Kidney (tissue), 14 donors: ENCODE data around the gene MEF2A. TPM values are rescaled to one million over a fixed set of nuclear protein-coding genes. Genes with fewer than 3 reads are reported as not detected.

ENCODE experiments used
- DNase-seq, 5 donors: peaks; one replicate each; pipeline ENCODE4 v3.0.0-alpha.2; 2013 to 2020
- FAIRE-seq: peaks from 2 replicates; lab custom pipeline; 2012; peaks lifted over from hg19 to GRCh38; lab: Jason Lieb, UNC
- H3K27ac ChIP-seq, 2 donors: one replicate each; pipeline ENCODE4 v1.7.0; 2013; ENCODE audit warnings: low read depth in 2 of 2, low read length in 2 of 2, inconsistent platforms in 1 of 2
- H3K27me3 ChIP-seq: one replicate; pipeline ENCODE4 v1.7.1; 2013; ENCODE audit warnings: low read length, inconsistent platforms; ENCODE audit not compliant: control insufficient read depth, insufficient read depth
- H3K36me3 ChIP-seq, 3 donors: one replicate each; pipeline versions ENCODE4 v1.7.0 to v1.7.1; 2013; ENCODE audit warnings: low read length in 3 of 3, control low read depth in 1 of 3, inconsistent platforms in 1 of 3; ENCODE audit not compliant: insufficient read depth in 3 of 3, control insufficient read depth in 2 of 3
- H3K4me1 ChIP-seq, 3 donors: one replicate each; pipeline versions ENCODE4 v1.7.0 to v1.7.1; 2013; ENCODE audit warnings: low read length in 3 of 3, inconsistent platforms in 1 of 3, low read depth in 1 of 3; ENCODE audit not compliant: control insufficient read depth in 2 of 3, insufficient read depth in 2 of 3
- H3K4me3 ChIP-seq, 3 donors: one replicate each; pipeline versions ENCODE4 v1.7.0 to v1.8.1; 2013; ENCODE audit warnings: low read length in 3 of 3, control low read depth in 1 of 3, inconsistent platforms in 1 of 3
- H3K9ac ChIP-seq, 3 donors: one replicate each; pipeline versions ENCODE4 v1.7.0 to v1.7.1; 2013; ENCODE audit warnings: low read length in 3 of 3, control low read depth in 1 of 3, inconsistent platforms in 1 of 3
- H3K9me3 ChIP-seq, 3 donors: one replicate each; pipeline versions ENCODE4 v1.7.0 to v1.7.1; 2013; ENCODE audit warnings: low read length in 3 of 3, control low read depth in 1 of 3, inconsistent platforms in 1 of 3; ENCODE audit not compliant: control insufficient read depth in 2 of 3, insufficient read depth in 1 of 3
- intact Hi-C: fragments of 100-400 bp; cut with DNase I; formaldehyde crosslinking; loops from one replicate; pipeline ENCODE4 v1.11.1; 2022
- polyA plus RNA-seq: library from polyadenylated mRNA; stranded (reverse); fragments of 350-450 nt; fragmentation: Illumina TruSeq; extraction: RNeasy Lipid Tissue Mini Kit (QIAGEN cat#74804); gene quantifications from one replicate; pipeline ENCODE4 v1.2.3, GENCODE V29; 2014; ENCODE audit warnings: low read depth, low replicate concordance; ENCODE audit not compliant: insufficient read depth
- total RNA-seq: library from RNA; stranded (reverse); fragmentation: NEBNext Ultra II Directional; extraction: Animal tissue kit (Norgen Biotek cat#: 25700); gene quantifications from one replicate; pipeline ENCODE4 v1.2.1, GENCODE V29; 2021
- TF ChIP-seq, protein P1 (sequence below): IDR thresholded peaks from 3 replicates; pipeline ENCODE4 v1.5.1; 2012; ENCODE audit warnings: mild to moderate bottlenecking, moderate library complexity, borderline replicate concordance; ENCODE audit not compliant: insufficient read depth; ENCODE audit errors: extremely low read depth
- donor health status: control.
- donor health status: control.
- donor health status: control.
- donor health status: control.
- donor health status: control.
- donor health status: DM: yes; HTN: yes; CAD: no.
- donor health status: Normal renal cell carcinoma (clear cell type).

MEF2A gene
- total and polyA plus RNA-seq, 2 donors from 2014 or later: 20.8 to 82.2 TPM

DNA sequence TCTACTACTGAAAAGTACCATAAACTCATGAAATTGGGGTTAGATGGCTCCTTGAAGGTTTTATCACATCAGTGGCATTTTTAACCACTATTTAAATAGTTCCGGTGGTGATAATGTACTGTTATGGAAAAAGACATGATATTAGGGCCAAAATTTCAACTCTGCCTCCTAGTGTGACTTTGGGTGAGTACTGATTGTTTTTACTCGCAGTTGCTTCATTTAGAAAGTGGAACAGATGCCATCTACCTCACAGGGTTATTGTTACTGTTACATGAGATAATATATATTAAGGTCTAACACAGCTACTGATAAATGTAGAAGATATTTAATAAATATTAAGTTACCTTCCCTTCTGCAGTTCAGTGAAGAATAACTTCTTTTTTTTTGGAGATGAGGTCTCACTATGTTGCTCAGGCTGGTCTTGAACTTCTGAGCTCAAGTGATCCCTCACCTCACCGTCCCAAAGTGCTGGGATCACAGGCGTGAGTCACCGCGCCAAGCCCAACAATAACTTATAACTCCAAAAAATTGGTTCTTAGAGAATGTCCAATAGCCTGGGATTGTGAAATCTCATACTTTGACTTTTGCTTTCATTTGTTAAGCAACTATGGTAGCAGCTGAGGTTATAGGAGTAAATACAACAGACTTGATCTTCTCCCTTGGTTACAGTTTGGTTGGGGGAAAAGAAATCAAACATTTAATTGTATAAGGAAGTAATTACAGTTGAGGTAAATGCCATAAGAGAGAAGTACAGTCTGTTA, 48.3 kb downstream of the MEF2A start:
- DNase-seq (peak in 1 of 5 donors; percentile 57), FAIRE-seq (no peak)
- Histone ChIP-seq H3K9me3 (no peaks in the 10 kb centered on the region), H3K36me3 (no peaks in the 10 kb centered on the region), H3K9ac (no peak overlapping the region), H3K27ac (no peak overlapping the region), H3K27me3 (no peaks in the 10 kb centered on the region), H3K4me3 (no peak overlapping the region), H3K4me1 (peaks cover 0 to 10% (median 9%) of the 10 kb centered on the region in 3 donors)
- TF ChIP-seq, protein P1, sequence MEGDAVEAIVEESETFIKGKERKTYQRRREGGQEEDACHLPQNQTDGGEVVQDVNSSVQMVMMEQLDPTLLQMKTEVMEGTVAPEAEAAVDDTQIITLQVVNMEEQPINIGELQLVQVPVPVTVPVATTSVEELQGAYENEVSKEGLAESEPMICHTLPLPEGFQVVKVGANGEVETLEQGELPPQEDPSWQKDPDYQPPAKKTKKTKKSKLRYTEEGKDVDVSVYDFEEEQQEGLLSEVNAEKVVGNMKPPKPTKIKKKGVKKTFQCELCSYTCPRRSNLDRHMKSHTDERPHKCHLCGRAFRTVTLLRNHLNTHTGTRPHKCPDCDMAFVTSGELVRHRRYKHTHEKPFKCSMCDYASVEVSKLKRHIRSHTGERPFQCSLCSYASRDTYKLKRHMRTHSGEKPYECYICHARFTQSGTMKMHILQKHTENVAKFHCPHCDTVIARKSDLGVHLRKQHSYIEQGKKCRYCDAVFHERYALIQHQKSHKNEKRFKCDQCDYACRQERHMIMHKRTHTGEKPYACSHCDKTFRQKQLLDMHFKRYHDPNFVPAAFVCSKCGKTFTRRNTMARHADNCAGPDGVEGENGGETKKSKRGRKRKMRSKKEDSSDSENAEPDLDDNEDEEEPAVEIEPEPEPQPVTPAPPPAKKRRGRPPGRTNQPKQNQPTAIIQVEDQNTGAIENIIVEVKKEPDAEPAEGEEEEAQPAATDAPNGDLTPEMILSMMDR: no peak
- intact Hi-C loops: no loop called here

DNA sequence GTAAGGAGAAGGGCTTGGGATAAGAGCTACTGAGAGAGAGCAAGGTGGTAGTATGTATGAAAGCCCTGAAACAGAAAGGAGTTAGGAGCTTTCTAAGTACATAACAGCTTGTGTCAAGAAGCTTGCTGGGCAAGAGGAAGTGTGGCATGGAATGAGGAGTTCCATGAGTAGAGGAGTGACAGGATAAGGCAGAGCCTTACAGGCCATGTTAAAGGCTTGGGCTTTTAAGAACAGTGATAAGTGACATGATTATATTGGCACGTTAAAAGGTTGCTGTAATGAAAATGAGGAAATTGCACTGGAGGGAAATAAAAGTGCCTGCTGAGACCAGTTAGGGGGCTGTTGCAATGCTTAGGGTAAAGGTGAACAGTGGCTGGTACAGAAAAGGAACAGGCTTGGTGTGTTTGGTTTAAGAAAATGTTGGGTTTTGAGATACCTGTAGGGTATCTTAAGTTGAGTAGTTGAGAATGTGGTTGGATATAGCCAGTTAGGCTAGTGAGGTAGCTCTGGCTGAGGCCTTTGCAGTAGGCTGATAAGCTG, 49.0 kb downstream of the MEF2A start:
- intact Hi-C loops: no loop called here
- Histone ChIP-seq H3K27me3 (no peaks in the 10 kb centered on the region), H3K4me1 (peaks cover 0 to 10% (median 6%) of the 10 kb centered on the region in 3 donors), H3K36me3 (no peaks in the 10 kb centered on the region), H3K9me3 (no peaks in the 10 kb centered on the region), H3K27ac (peak overlapping the region in 1 of 2 donors; percentile 23), H3K4me3 (no peak overlapping the region), H3K9ac (no peak overlapping the region)
- FAIRE-seq: no peak
- DNase-seq: no peak
- TF ChIP-seq, protein P1: no peak

DNA sequence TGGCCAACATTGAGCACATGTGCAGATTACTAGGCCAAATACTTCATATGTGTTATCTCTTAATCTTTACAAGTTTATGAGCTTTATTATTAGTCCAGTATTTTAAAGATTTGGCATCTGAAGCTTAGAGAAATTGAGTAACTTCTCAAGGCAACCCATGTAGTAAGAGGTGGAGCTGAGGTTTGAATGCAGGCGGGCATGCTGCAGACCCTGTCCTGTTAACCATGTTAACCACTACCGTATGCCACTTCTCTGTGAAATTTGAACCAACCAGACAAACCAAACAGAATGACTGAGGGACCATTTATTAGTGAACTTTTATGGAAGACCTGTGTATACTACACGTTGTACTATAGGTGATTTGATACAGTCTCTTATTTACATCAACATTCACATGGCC, 49.7 kb downstream of the MEF2A start:
- no peak for FAIRE-seq
- no peak for DNase-seq
- H3K4me3 ChIP-seq: no peak overlapping the region
- intact Hi-C loops: no loop called here
- no peak overlapping the region for H3K27ac ChIP-seq
- H3K36me3 ChIP-seq: no peaks in the 10 kb centered on the region
- no peaks in the 10 kb centered on the region for H3K9me3 ChIP-seq
- H3K27me3 ChIP-seq: no peaks in the 10 kb centered on the region
- H3K4me1 ChIP-seq: peaks cover 0 to 10% (median 6%) of the 10 kb centered on the region in 3 donors
- TF ChIP-seq, protein P1: no peak
- no peak overlapping the region for H3K9ac ChIP-seq
